GM12878 (cell line): ENCODE measurements around the gene MDFIC. TPM values are rescaled to one million over a fixed set of nuclear protein-coding genes. Genes with fewer than 3 reads are reported as not detected.

Experiments
- ATAC-seq: fragments of 200-7000 bp; cut with Tn5 transposase; 3 replicates; pipeline ENCODE4 v1.9.1; 2020; ENCODE audit warnings: mild to moderate bottlenecking, moderate library complexity
- BruUV-seq: library from RNA; stranded (reverse); fragments of 400-500 nt; replicated peaks from 2 replicates; lab custom pipeline; 2021; lab: Mats Ljungman, UMichigan
- CTCF ChIA-PET: fragments of 300-600 bp; sonication (Branson Sonifier 250); formaldehyde crosslinking; extraction: SDS; loops from one replicate; lab custom pipeline; 2021; ENCODE audit warnings: inconsistent platforms; lab: Yijun Ruan, JAX
- POLR2A ChIA-PET: fragments of 350-600 bp; formaldehyde crosslinking; extraction: SDS; loops from one replicate; lab custom pipeline; 2021; ENCODE audit warnings: inconsistent platforms; lab: Charles Lee
- RAD21 ChIA-PET: fragments of 300-600 bp; sonication (Branson Sonifier 250); formaldehyde crosslinking; loops from one replicate; lab custom pipeline; 2023; ENCODE audit warnings: antibody characterized with exemption; ENCODE audit not compliant: unreplicated experiment; lab: Charles Lee
- SMC1A ChIA-PET: fragments of 300-600 bp; sonication (Branson Sonifier 250); formaldehyde crosslinking; loops from one replicate; lab custom pipeline; 2023; ENCODE audit not compliant: unreplicated experiment, uncharacterized antibody; lab: Charles Lee
- DNase-seq: peaks from one replicate; pipeline ENCODE4 v3.0.0-alpha.2; 2011; ENCODE audit warnings: low read depth, low spot score
- FAIRE-seq: peaks from 3 replicates; lab custom pipeline; 2011; peaks lifted over from hg19 to GRCh38; lab: Jason Lieb, UNC
- H2AFZ ChIP-seq: 2 replicates; pipeline ENCODE4 v1.6.0; 2011; ENCODE audit warnings: low read depth, low read length, control low read depth; ENCODE audit not compliant: control insufficient read depth
- H3K27ac ChIP-seq: 2 replicates; pipeline ENCODE4 v1.5.1; 2011; ENCODE audit warnings: control low read depth; ENCODE audit not compliant: control insufficient read depth, insufficient read depth
- H3K27me3 ChIP-seq, 2 experiments: replicated peaks in 1 of 2; 2 replicates each; pipeline versions ENCODE4 v1.6.0 to v1.6.1; 2011; ENCODE audit warnings: low read length in 1 of 2; ENCODE audit not compliant: control insufficient read depth in 2 of 2, insufficient read depth in 2 of 2
- H3K36me3 ChIP-seq, 2 experiments: 2 replicates each; pipeline ENCODE4 v1.5.1; 2011; ENCODE audit warnings: low read length in 1 of 2; ENCODE audit not compliant: control insufficient read depth in 2 of 2, insufficient read depth in 2 of 2
- H3K4me1 ChIP-seq: 2 replicates; pipeline ENCODE4 v1.6.1; 2011; ENCODE audit warnings: mild to moderate bottlenecking, low read length, moderate library complexity, mixed read lengths; ENCODE audit not compliant: control insufficient read depth, insufficient read depth
- H3K4me2 ChIP-seq: 2 replicates; pipeline ENCODE4 v1.6.0; 2011; ENCODE audit warnings: control low read depth; ENCODE audit not compliant: control insufficient read depth, insufficient read depth
- H3K4me3 ChIP-seq: fragments of 200-600 bp; sonication (generic); 2 replicates; pipeline ENCODE4 v1.5.1; 2016
- H3K79me2 ChIP-seq: 2 replicates; pipeline ENCODE4 v1.6.0; 2011; ENCODE audit warnings: low read length; ENCODE audit not compliant: control insufficient read depth, insufficient read depth
- H3K9ac ChIP-seq: 2 replicates; pipeline ENCODE4 v1.8.0; 2011; ENCODE audit warnings: low read length, control low read depth, mixed read lengths; ENCODE audit not compliant: control insufficient read depth, insufficient read depth
- H3K9me3 ChIP-seq: replicated peaks from 3 replicates; pipeline ENCODE4 v1.5.1; 2011; ENCODE audit warnings: mild to moderate bottlenecking, low read length; ENCODE audit not compliant: control insufficient read depth, insufficient read depth
- H4K20me1 ChIP-seq: 2 replicates; pipeline ENCODE4 v1.6.0; 2011; ENCODE audit not compliant: control insufficient read depth, insufficient read depth
- BACH1 ChIP-seq: fragments of 450-650 bp; IDR thresholded peaks from 2 replicates; pipeline ENCODE4 v1.6.1; 2017; ENCODE audit warnings: mild to moderate bottlenecking, borderline replicate concordance
- CEBPB ChIP-seq, 2 experiments: fragments of 150-350 bp in 1 of 2; IDR thresholded peaks; 2 replicates each; pipeline ENCODE4 v1.6.1; 2012 to 2014; ENCODE audit warnings: low read depth in 2 of 2, low read length in 2 of 2, borderline replicate concordance in 1 of 2, inconsistent platforms in 1 of 2
- EED ChIP-seq: sonication (generic); IDR thresholded peaks from 2 replicates; pipeline ENCODE4 v1.6.1; 2016; ENCODE audit warnings: antibody characterized with exemption, low read depth
- JUND ChIP-seq: IDR thresholded peaks from 2 replicates; pipeline ENCODE4 v1.6.1; 2012; ENCODE audit warnings: low read depth, mild to moderate bottlenecking, low read length, improper control_type of control experiment, moderate library complexity
- MEF2B ChIP-seq: fragments of 450-650 bp; IDR thresholded peaks from 2 replicates; pipeline ENCODE4 v1.6.1; 2018; ENCODE audit warnings: mild to moderate bottlenecking, moderate library complexity; ENCODE audit not compliant: partially characterized antibody, poor library complexity, severe bottlenecking
- MTA2 ChIP-seq: fragments of 450-650 bp; IDR thresholded peaks from 2 replicates; pipeline ENCODE4 v1.6.1; 2016; ENCODE audit warnings: low read depth, mild to moderate bottlenecking, moderate library complexity
- SMAD5 ChIP-seq: IDR thresholded peaks from 2 replicates; pipeline ENCODE4 v1.6.1; 2016; ENCODE audit warnings: antibody characterized with exemption, low read depth
- ZBTB11 ChIP-seq: fragments of 450-650 bp; formaldehyde crosslinking; IDR thresholded peaks from 2 replicates; pipeline ENCODE4 v1.5.0; 2022; ENCODE audit warnings: mild to moderate bottlenecking, missing genetic modification characterization
- in situ Hi-C: fragments of 300-500 bp; cut with MboI; formaldehyde crosslinking; loops from 9 replicates; pipeline ENCODE4 v1.14.3; 2018; ENCODE audit warnings: mixed read lengths
- intact Hi-C: fragments of 100-400 bp; cut with micrococcal nuclease; formaldehyde crosslinking; loops from one replicate; pipeline ENCODE4 v1.14.2; 2022; ENCODE audit not compliant: unreplicated experiment
- polyA plus RNA-seq, 11 experiments: library from polyadenylated mRNA; depleted of rRNA in 4 of 11; unstranded in 6 of 11; stranded (reverse) in 5 of 11; fragments of >200 nt; fragmentation: Nextera tagmentation in 4 of 11; fragmentation: Illumina TruSeq in 1 of 11; extraction: Ambion mirVana in 4 of 11; extraction: Trizol in 1 of 11; gene quantifications; 1 replicate in 1 of 11; 2 replicates in 10 of 11; pipeline versions ENCODE4 v1.2.1 to v1.2.3, GENCODE V29; 2011 to 2016; ENCODE audit warnings: inconsistent platforms in 2 of 11, missing spikeins in 2 of 11, low read depth in 1 of 11
- total RNA-seq, 4 experiments: library from RNA; depleted of rRNA in 3 of 4; stranded (reverse); fragments of >200 nt in 3 of 4; fragmentation: Illumina TruSeq in 1 of 4; extraction: Trizol in 1 of 4; gene quantifications; 2 replicates each; pipeline versions ENCODE4 v1.2.1 to v1.2.3, GENCODE V29; 2013 to 2021

Gene MDFIC
- total and polyA plus RNA-seq, 10 of the 15 experiments (the other 5 are each of a cell fraction or from before 2014, with no cell fraction given), result 7.3 to 58.4 (median 40.0) TPM

DNA sequence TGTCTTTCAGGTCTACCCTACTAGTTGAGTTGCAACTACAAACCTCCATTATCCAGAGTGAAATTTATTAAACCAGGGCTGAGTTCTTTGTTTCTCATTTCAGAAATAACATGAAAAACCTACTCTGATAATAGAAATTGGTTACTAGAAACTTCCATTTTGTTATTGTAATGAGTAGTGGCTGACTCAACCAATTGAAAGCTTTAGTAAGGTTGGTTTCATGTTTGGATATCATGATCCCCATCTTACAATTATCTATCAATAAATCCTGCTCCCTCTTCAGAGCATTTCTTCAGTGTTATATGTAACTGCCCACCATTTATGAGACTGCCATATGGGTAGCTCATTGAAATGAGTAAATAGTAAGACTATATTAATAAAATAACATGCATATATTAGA lies 16.9 kb downstream of the MDFIC start:
- Histone ChIP-seq H3K79me2 (peaks cover 92% of the 10 kb centered on the region), H2AFZ (no peak overlapping the region), H3K27me3 (no peaks in the 10 kb centered on the region)
- TF ChIP-seq ZBTB11 (CRISPR knock-in tag) (no peak), MEF2B (no peak), JUND (no peak), BACH1 (no peak), SMAD5 (no peak), EED (no peak), CEBPB (IDR thresholded peaks at IDR 0.05; ENCODE audit: borderline replicate concordance in 1 of 2, low read depth in 2 of 2, low read length in 2 of 2) (no peak), MTA2 (no peak)
- TF ChIP-seq, all 136 proteins: peak for 0
- no peak overlapping the region for H3K4me2 ChIP-seq
- BruUV-seq, result no TSS peak
- ChIA-PET RAD21 (interaction anchor here (0.8 to 5.5 kb wide), 7 partner anchors 10 to 512 kb away, joined by 3 to 109 read pairs (median 10); partner anchors contain the start of gene MDFIC), CTCF (interaction anchor here (0.5 to 3.7 kb wide), 12 partner anchors 12 to 178 kb away, joined by 3 to 107 read pairs (median 4); no protein-coding TSS in a partner anchor), SMC1A (interaction anchor here (0.8 to 15.8 kb wide), 7 partner anchors 9 to 86 kb away, joined by 3 to 154 read pairs (median 10); no protein-coding TSS in a partner anchor), POLR2A (no interaction called here)
- peaks cover 0 to 4% of the 10 kb centered on the region in 2 experiments; a peak in 2 of 4 replicates for H3K36me3 ChIP-seq
- in situ Hi-C loops, result no loop called here
- intact Hi-C loops, result loop anchor here (5.0 kb wide), 1 partner anchor 71 kb away; no protein-coding TSS in a partner anchor
- ATAC-seq, result no peak
- no peaks in the 10 kb centered on the region; the same call in 1 of the 3 replicates for H3K9me3 ChIP-seq
- no peak overlapping the region for H3K4me3 ChIP-seq
- no peak for FAIRE-seq
- DNase-seq, result no peak
- H3K27ac ChIP-seq, result no peak overlapping the region
- peaks cover 53% of the 10 kb centered on the region for H3K4me1 ChIP-seq
- H4K20me1 ChIP-seq, result no peaks in the 10 kb centered on the region
- H3K9ac ChIP-seq, result no peak overlapping the region
